ENCODE results near the gene MRPL40. TPM values are rescaled to one million over a fixed set of nuclear protein-coding genes. Genes with fewer than 3 reads are reported as not detected.

MRPL40 gene
- total and polyA plus RNA-seq, 4 donors: 13.9 to 38.1 (median 26.9) TPM

GRCh38 chr22:19466848-19467752, 34.8 kb downstream of the MRPL40 start:
- H3K27me3 ChIP-seq (ENCODE audit: control insufficient read depth in 1 of 2, insufficient read depth in 2 of 2, low read length in 1 of 2): no peaks in the 10 kb centered on the region
- DNase-seq (no peak), ATAC-seq (ENCODE audit: low FRiP score) (no peak)
- no peaks in the 10 kb centered on the region for H3K9me3 ChIP-seq (ENCODE audit: control insufficient read depth, low read length)
- WGBS, 2 donors: 91 to 92% methylated on average over 9 of the region's 9 CpGs
- intact Hi-C loops (cut with DNase I): no loop called here
- no peaks in the 10 kb centered on the region for H3K4me1 ChIP-seq (ENCODE audit: control insufficient read depth in 1 of 2, insufficient read depth in 2 of 2, low read length in 2 of 2)
- no peak overlapping the region for H3K27ac ChIP-seq (ENCODE audit: low read depth in 1 of 2, low read length in 2 of 2)
- peaks cover 0 to 10% of the 10 kb centered on the region in 2 donors for H3K36me3 ChIP-seq (ENCODE audit: control insufficient read depth in 1 of 2, insufficient read depth in 2 of 2, low read length in 1 of 2)
- no peak overlapping the region for H3K4me3 ChIP-seq (ENCODE audit: low read length in 2 of 2)

GRCh38 chr22:19467912-19468311, 35.6 kb downstream of the MRPL40 start:
- no peak overlapping the region for H3K4me3 ChIP-seq (ENCODE audit: low read length in 2 of 2)
- no peak for DNase-seq
- peaks cover 0 to 10% of the 10 kb centered on the region in 2 donors for H3K36me3 ChIP-seq (ENCODE audit: control insufficient read depth in 1 of 2, insufficient read depth in 2 of 2, low read length in 1 of 2)
- no peak for ATAC-seq (ENCODE audit: low FRiP score)
- H3K9me3 ChIP-seq (ENCODE audit: control insufficient read depth, low read length): no peaks in the 10 kb centered on the region
- 72 to 82% methylated on average over 6 of the region's 6 CpGs for WGBS, 2 donors
- no peak overlapping the region for H3K27ac ChIP-seq (ENCODE audit: low read depth in 1 of 2, low read length in 2 of 2)
- H3K27me3 ChIP-seq (ENCODE audit: control insufficient read depth in 1 of 2, insufficient read depth in 2 of 2, low read length in 1 of 2): no peaks in the 10 kb centered on the region
- H3K4me1 ChIP-seq (ENCODE audit: control insufficient read depth in 1 of 2, insufficient read depth in 2 of 2, low read length in 2 of 2): no peaks in the 10 kb centered on the region
- intact Hi-C loops (cut with DNase I): no loop called here

- Histone ChIP-seq H3K4me3 (ENCODE audit: low read length in 2 of 2) (no peak overlapping the region), H3K36me3 (ENCODE audit: control insufficient read depth in 1 of 2, insufficient read depth in 2 of 2, low read length in 1 of 2) (peaks cover 0 to 11% of the 10 kb centered on the region in 2 donors), H3K27me3 (ENCODE audit: control insufficient read depth in 1 of 2, insufficient read depth in 2 of 2, low read length in 1 of 2) (no peaks in the 10 kb centered on the region), H3K9me3 (ENCODE audit: control insufficient read depth, low read length) (no peaks in the 10 kb centered on the region), H3K27ac (ENCODE audit: low read depth in 1 of 2, low read length in 2 of 2) (no peak overlapping the region), H3K4me1 (ENCODE audit: control insufficient read depth in 1 of 2, insufficient read depth in 2 of 2, low read length in 2 of 2) (no peaks in the 10 kb centered on the region)
- DNase-seq (no peak), ATAC-seq (ENCODE audit: low FRiP score) (peak; percentile 7)
- WGBS, 2 donors: 91 to 92% methylated on average over 7 of the region's 7 CpGs
- intact Hi-C loops (cut with DNase I): no loop called here
Measured at GRCh38 chr22:19469421-19469820, 37.1 kb downstream of the MRPL40 start.

GRCh38 chr22:19470010-19470409, 37.7 kb downstream of the MRPL40 start:
- Histone ChIP-seq H3K27ac (ENCODE audit: low read depth in 1 of 2, low read length in 2 of 2) (no peak overlapping the region), H3K4me1 (ENCODE audit: control insufficient read depth in 1 of 2, insufficient read depth in 2 of 2, low read length in 2 of 2) (no peaks in the 10 kb centered on the region), H3K4me3 (ENCODE audit: low read length in 2 of 2) (no peak overlapping the region), H3K9me3 (ENCODE audit: control insufficient read depth, low read length) (no peaks in the 10 kb centered on the region), H3K27me3 (ENCODE audit: control insufficient read depth in 1 of 2, insufficient read depth in 2 of 2, low read length in 1 of 2) (no peaks in the 10 kb centered on the region), H3K36me3 (ENCODE audit: control insufficient read depth in 1 of 2, insufficient read depth in 2 of 2, low read length in 1 of 2) (peaks cover 0 to 10% of the 10 kb centered on the region in 2 donors)
- DNase-seq (no peak), ATAC-seq (ENCODE audit: low FRiP score) (no peak)
- intact Hi-C loops (cut with DNase I): loop anchor here in 1 of 2 donors (10.0 kb wide), 2 partner anchors 175 to 245 kb away; partner anchors contain the start of genes CLTCL1 and SEPTIN5
- WGBS, 2 donors: 87 to 96% methylated on average over 2 of the region's 2 CpGs

- Histone ChIP-seq H3K4me3 (ENCODE audit: low read length in 2 of 2) (no peak overlapping the region), H3K27me3 (ENCODE audit: control insufficient read depth in 1 of 2, insufficient read depth in 2 of 2, low read length in 1 of 2) (no peaks in the 10 kb centered on the region), H3K36me3 (ENCODE audit: control insufficient read depth in 1 of 2, insufficient read depth in 2 of 2, low read length in 1 of 2) (peaks cover 0 to 10% of the 10 kb centered on the region in 2 donors), H3K4me1 (ENCODE audit: control insufficient read depth in 1 of 2, insufficient read depth in 2 of 2, low read length in 2 of 2) (no peaks in the 10 kb centered on the region), H3K9me3 (ENCODE audit: control insufficient read depth, low read length) (no peaks in the 10 kb centered on the region), H3K27ac (ENCODE audit: low read depth in 1 of 2, low read length in 2 of 2) (no peak overlapping the region)
- DNase-seq (no peak), ATAC-seq (ENCODE audit: low FRiP score) (no peak)
- intact Hi-C loops (cut with DNase I): loop anchor here in 1 of 2 donors (10.0 kb wide), 2 partner anchors 177 to 243 kb away; partner anchors contain the start of genes CLTCL1 and SEPTIN5
- 89 to 92% methylated on average over 11 of the region's 11 CpGs for WGBS, 2 donors
Measured at GRCh38 chr22:19471572-19471971, 39.2 kb downstream of the MRPL40 start.

GRCh38 chr22:19472233-19472632, 39.9 kb downstream of the MRPL40 start:
- DNase-seq (no peak), ATAC-seq (ENCODE audit: low FRiP score) (no peak)
- intact Hi-C loops (cut with DNase I): loop anchor here in 1 of 2 donors (10.0 kb wide), 2 partner anchors 177 to 243 kb away; partner anchors contain the start of genes CLTCL1 and SEPTIN5
- no peak overlapping the region for H3K27ac ChIP-seq (ENCODE audit: low read depth in 1 of 2, low read length in 2 of 2)
- H3K36me3 ChIP-seq (ENCODE audit: control insufficient read depth in 1 of 2, insufficient read depth in 2 of 2, low read length in 1 of 2): peaks cover 0 to 8% of the 10 kb centered on the region in 2 donors
- WGBS, 2 donors: 85 to 91% methylated on average over 8 of the region's 8 CpGs
- H3K9me3 ChIP-seq (ENCODE audit: control insufficient read depth, low read length): no peaks in the 10 kb centered on the region
- H3K4me1 ChIP-seq (ENCODE audit: control insufficient read depth in 1 of 2, insufficient read depth in 2 of 2, low read length in 2 of 2): no peaks in the 10 kb centered on the region
- H3K27me3 ChIP-seq (ENCODE audit: control insufficient read depth in 1 of 2, insufficient read depth in 2 of 2, low read length in 1 of 2): no peaks in the 10 kb centered on the region
- no peak overlapping the region for H3K4me3 ChIP-seq (ENCODE audit: low read length in 2 of 2)

- Histone ChIP-seq H3K9me3 (ENCODE audit: control insufficient read depth, low read length) (no peaks in the 10 kb centered on the region), H3K27me3 (ENCODE audit: control insufficient read depth in 1 of 2, insufficient read depth in 2 of 2, low read length in 1 of 2) (no peaks in the 10 kb centered on the region), H3K4me3 (ENCODE audit: low read length in 2 of 2) (no peak overlapping the region), H3K27ac (ENCODE audit: low read depth in 1 of 2, low read length in 2 of 2) (no peak overlapping the region), H3K4me1 (ENCODE audit: control insufficient read depth in 1 of 2, insufficient read depth in 2 of 2, low read length in 2 of 2) (no peaks in the 10 kb centered on the region), H3K36me3 (ENCODE audit: control insufficient read depth in 1 of 2, insufficient read depth in 2 of 2, low read length in 1 of 2) (peaks cover 0 to 8% of the 10 kb centered on the region in 2 donors)
- DNase-seq (no peak), ATAC-seq (ENCODE audit: low FRiP score) (no peak)
- intact Hi-C loops (cut with DNase I): loop anchor here in 1 of 2 donors (10.0 kb wide), 2 partner anchors 179 to 241 kb away; partner anchors contain the start of genes CLTCL1 and SEPTIN5
- WGBS, 2 donors: 60 to 82% methylated on average over 3 of the region's 3 CpGs
Measured at GRCh38 chr22:19473578-19473977, 41.2 kb downstream of the MRPL40 start.

- intact Hi-C loops (cut with DNase I): loop anchor here (5.0 to 10.0 kb wide), 3 partner anchors 44 to 239 kb away; partner anchors contain the start of genes CLTCL1 (in 1 of the 2), HIRA (in 1 of the 2), MRPL40 (in 1 of the 2) and SEPTIN5 (in 1 of the 2)
Measured at GRCh38 chr22:19476023-19476422, 43.7 kb downstream of the MRPL40 start.

More at GRCh38 chr22:19476023-19476422, 43.7 kb downstream of the MRPL40 start:
- 61 to 65% methylated on average over 3 of the region's 3 CpGs for WGBS, 2 donors
- H3K4me1 ChIP-seq (ENCODE audit: control insufficient read depth in 1 of 2, insufficient read depth in 2 of 2, low read length in 2 of 2): no peaks in the 10 kb centered on the region
- no peaks in the 10 kb centered on the region for H3K9me3 ChIP-seq (ENCODE audit: control insufficient read depth, low read length)
- H3K4me3 ChIP-seq (ENCODE audit: low read length in 2 of 2): no peak overlapping the region
- DNase-seq (no peak), ATAC-seq (ENCODE audit: low FRiP score) (no peak)
- H3K27ac ChIP-seq (ENCODE audit: low read depth in 1 of 2, low read length in 2 of 2): no peak overlapping the region
- peaks cover 0 to 2% of the 10 kb centered on the region in 2 donors for H3K36me3 ChIP-seq (ENCODE audit: control insufficient read depth in 1 of 2, insufficient read depth in 2 of 2, low read length in 1 of 2)
- H3K27me3 ChIP-seq (ENCODE audit: control insufficient read depth in 1 of 2, insufficient read depth in 2 of 2, low read length in 1 of 2): no peaks in the 10 kb centered on the region
